ENCODE measurements around the gene NOL9.
"Not testable (repeated sequence)": the region's sequence is repeated elsewhere in the genome, so short reads cannot be mapped to it uniquely, and the experiment has no call there.

Gene NOL9

DNA sequence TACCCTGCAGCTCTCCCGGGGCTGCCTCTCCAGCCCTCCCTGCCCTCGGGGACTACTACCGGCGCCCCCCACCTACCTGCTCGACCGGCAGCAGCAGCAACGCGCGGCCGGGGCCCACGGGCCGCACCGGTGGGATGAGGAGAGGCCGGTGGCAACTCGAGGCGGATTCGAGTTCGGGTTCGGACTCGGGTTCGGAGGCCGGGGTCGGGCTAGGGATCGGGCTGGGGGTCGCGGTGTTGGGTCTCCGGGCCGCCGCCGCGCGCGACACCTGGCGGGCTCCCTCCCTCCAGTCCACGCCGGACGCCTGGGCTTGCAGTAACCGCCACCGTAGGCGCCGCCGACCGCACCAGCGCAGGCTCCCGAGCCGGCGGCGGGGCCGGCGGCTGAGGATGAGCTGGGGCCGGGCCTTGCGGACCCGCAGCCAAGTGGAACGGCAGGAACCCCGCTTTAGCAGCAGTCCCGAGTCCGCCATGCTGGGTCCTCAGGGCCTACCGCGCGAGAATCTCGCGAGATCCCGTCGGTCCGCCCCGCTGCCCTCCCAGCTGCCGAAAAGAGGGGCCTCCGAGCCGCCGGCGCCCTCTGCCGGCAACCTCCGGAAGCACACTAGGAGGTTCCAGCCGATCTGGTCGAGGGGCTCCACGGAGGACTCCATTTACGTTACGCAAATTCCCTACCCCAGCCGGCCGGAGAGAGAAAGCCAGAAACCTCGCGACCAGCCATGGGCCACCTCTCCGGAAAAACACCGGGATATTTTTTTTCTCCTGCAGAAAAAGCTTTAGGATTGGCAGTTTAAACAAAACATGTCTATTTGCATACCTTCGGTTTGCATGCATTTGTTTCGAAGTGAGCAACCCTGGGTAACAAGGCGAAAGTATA is at the start of gene NOL9:
Gene NOL9 (minus strand): TSS at position 483 of the 876 bp plus-strand sequence. CDS start 11 bp downstream, at position 472.
- DNase-seq (ENCODE audit: low read depth in 1 of 2, low spot score in 1 of 2) = peak; percentile 93

GRCh38 chr1:6603238-6603914 is 49.1 kb upstream of the NOL9 start:
- no peak for DNase-seq (ENCODE audit: low read depth in 1 of 2, low spot score in 1 of 2)

- peak; percentile 73 to 85 for DNase-seq (ENCODE audit: low read depth in 1 of 2, low spot score in 1 of 2)
These were observed 48.4 kb upstream of the NOL9 start, which contains the start of gene KLHL21 for GRCh38 chr1:6602669-6603237. Gene KLHL21, minus strand, starts transcription at chr1:6602869. Its CDS starts 52 bp downstream, at chr1:6602817.

- no peak for DNase-seq (ENCODE audit: low read depth in 1 of 2, low spot score in 1 of 2)
These were observed 47.8 kb upstream of the NOL9 start for GRCh38 chr1:6601923-6602668.

- DNase-seq (ENCODE audit: low read depth in 1 of 2, low spot score in 1 of 2) = peak; percentile 51 to 68
These were observed 47.0 kb upstream of the NOL9 start for GRCh38 chr1:6601049-6601922.

- no peak for DNase-seq (ENCODE audit: low read depth in 1 of 2, low spot score in 1 of 2)
These were observed 46.2 kb upstream of the NOL9 start for GRCh38 chr1:6600410-6601048.

- not testable (repeated sequence) for DNase-seq (ENCODE audit: low read depth in 1 of 2, low spot score in 1 of 2)
These were observed 45.7 kb upstream of the NOL9 start for GRCh38 chr1:6599991-6600390.

- no peak for DNase-seq (ENCODE audit: low read depth in 1 of 2, low spot score in 1 of 2)
These were observed 45.0 kb upstream of the NOL9 start for GRCh38 chr1:6599141-6599975.

DNA sequence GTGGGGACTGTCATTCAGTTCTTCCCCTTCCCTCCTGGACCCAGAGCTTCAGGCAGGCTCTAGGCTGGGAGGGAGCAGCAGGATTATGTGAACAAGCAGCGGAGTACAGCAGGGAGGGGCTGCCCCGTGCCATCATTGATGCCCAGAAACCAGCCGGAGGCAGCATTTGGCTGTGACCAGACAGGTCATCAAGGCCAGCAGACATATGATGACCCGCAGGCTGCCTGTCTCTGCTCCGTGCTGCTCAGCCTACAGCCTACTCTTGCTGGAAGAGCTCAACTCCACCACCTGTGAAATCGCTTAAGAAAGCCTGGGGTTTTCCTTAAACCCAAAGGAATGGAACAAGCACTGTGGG is 43.4 kb upstream of the NOL9 start:
- DNase-seq (ENCODE audit: low read depth in 1 of 2, low spot score in 1 of 2) = no peak

GRCh38 chr1:6596886-6597776 is 42.8 kb upstream of the NOL9 start:
- DNase-seq (ENCODE audit: low read depth in 1 of 2, low spot score in 1 of 2) = no peak

- DNase-seq (ENCODE audit: low read depth in 1 of 2, low spot score in 1 of 2) = no peak
These were observed 42.0 kb upstream of the NOL9 start for GRCh38 chr1:6596351-6596750.

- DNase-seq (ENCODE audit: low read depth in 1 of 2, low spot score in 1 of 2) = no peak
These were observed 40.8 kb upstream of the NOL9 start for GRCh38 chr1:6594977-6595740.

DNA sequence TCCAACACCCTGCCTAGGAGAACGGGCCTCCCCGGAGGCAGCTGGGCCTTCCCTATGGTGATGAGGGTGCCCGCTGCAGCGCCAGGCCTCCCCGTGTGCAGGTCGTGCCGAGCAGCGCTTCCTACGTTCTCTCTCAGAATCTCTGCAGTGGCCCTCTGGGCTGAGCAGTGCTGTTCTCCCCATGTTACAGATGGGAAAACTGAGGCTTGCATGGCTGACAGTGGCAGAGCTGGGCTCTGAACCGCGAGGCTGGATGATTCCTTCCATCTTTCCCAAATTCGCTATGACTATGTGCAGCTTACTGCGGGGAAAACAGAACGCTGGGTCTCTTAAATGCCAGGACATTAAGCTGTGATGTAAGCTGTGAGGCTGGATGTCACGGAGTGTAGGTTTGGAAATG is 39.5 kb upstream of the NOL9 start:
- DNase-seq (ENCODE audit: low read depth in 1 of 2, low spot score in 1 of 2) = no peak

DNA sequence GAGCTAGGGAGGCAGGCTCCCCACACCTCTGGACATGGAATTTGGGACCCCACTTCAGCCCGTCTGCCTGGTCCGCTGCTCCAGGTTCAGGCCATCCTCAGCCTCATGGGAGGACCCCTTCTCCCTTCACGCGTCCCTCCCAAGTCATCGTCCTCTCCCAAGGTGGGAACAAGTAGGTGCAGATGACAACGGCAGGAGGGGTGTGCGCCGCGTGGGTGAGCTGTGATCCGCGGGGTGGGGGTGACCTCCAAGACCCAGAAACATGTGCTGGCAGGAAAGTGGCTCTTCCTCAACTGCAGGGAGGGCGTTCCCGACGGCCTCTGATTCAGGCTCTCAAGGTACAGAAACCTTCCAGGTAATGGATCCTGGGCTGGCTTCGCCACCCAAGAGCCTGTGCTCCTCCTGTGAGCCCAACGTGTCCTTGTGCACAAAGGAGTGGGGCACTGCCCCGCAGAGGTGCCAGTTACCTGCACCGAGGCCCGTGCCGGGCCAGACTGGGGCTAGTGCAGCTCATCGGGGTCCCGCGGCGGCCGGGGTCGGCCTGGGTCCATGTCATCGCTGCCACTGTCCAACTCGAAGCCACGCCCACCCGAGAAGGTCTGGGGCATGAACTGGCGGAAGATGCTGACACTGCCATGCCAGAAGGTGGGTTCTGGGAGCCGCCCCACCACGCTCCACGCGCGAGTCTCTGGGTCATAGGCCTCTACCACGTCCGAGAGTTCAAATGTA is 38.7 kb upstream of the NOL9 start:
- DNase-seq (ENCODE audit: low read depth in 1 of 2, low spot score in 1 of 2) = no peak

DNA sequence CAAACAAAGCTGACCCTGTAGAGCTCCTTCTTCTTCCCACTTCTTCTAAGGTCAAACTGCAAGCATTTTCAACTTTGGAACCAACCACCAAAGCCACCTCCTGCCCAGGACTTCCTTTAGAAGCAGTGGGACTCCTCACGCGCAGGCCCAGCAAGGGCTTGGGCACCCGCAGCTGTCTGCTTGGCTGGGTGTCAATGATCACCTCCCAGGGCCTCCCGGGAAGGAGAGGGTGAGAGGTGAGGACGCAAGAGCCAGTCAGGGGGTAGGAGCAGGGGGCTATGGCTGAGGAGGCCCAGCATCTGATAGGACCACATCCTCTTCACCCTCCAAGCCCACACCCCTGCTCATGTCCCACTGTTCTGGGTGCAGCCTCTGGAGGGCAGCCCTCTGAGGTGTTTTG is 38.1 kb upstream of the NOL9 start:
- DNase-seq (ENCODE audit: low read depth in 1 of 2, low spot score in 1 of 2) = no peak

GRCh38 chr1:6591644-6592043 is 37.3 kb upstream of the NOL9 start:
- no peak for DNase-seq (ENCODE audit: low read depth in 1 of 2, low spot score in 1 of 2)

DNA sequence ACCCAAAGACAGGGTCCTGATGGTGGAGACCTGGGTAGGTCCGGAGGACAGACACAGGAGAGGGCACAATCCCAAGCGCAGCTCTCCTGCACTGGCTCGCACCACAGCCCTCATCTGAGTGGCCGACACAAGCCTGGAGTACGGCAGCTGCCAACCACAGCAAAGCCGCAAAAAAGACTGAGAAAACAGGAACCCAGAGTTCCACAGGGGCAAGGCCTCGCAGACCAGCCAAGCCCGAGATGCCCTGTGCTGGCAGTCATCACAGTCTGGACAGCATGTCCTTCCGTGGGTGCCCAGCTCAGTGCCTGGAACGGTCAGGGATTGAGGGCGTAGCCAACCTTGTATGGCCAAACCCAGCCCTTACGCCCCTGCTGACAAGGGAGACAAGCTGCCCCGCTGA is 36.9 kb upstream of the NOL9 start:
- no peak for DNase-seq (ENCODE audit: low read depth in 1 of 2, low spot score in 1 of 2)
